Kidney (tissue), 14 donors: Measurements from ENCODE around the gene UNKL. TPM values are rescaled to one million over a fixed set of nuclear protein-coding genes. Genes with fewer than 3 reads are reported as not detected.

Source experiments
- DNase-seq, 5 donors: peaks; one replicate each; pipeline ENCODE4 v3.0.0-alpha.2; 2013 to 2020
- FAIRE-seq: peaks from 2 replicates; lab custom pipeline; 2012; peaks lifted over from hg19 to GRCh38; lab: Jason Lieb, UNC
- H3K27ac ChIP-seq, 2 donors: one replicate each; pipeline ENCODE4 v1.7.0; 2013; ENCODE audit warnings: low read depth in 2 of 2, low read length in 2 of 2, inconsistent platforms in 1 of 2
- H3K27me3 ChIP-seq: one replicate; pipeline ENCODE4 v1.7.1; 2013; ENCODE audit warnings: low read length, inconsistent platforms; ENCODE audit not compliant: control insufficient read depth, insufficient read depth
- H3K36me3 ChIP-seq, 3 donors: one replicate each; pipeline versions ENCODE4 v1.7.0 to v1.7.1; 2013; ENCODE audit warnings: low read length in 3 of 3, control low read depth in 1 of 3, inconsistent platforms in 1 of 3; ENCODE audit not compliant: insufficient read depth in 3 of 3, control insufficient read depth in 2 of 3
- H3K4me1 ChIP-seq, 3 donors: one replicate each; pipeline versions ENCODE4 v1.7.0 to v1.7.1; 2013; ENCODE audit warnings: low read length in 3 of 3, inconsistent platforms in 1 of 3, low read depth in 1 of 3; ENCODE audit not compliant: control insufficient read depth in 2 of 3, insufficient read depth in 2 of 3
- H3K4me3 ChIP-seq, 3 donors: one replicate each; pipeline versions ENCODE4 v1.7.0 to v1.8.1; 2013; ENCODE audit warnings: low read length in 3 of 3, control low read depth in 1 of 3, inconsistent platforms in 1 of 3
- H3K9ac ChIP-seq, 3 donors: one replicate each; pipeline versions ENCODE4 v1.7.0 to v1.7.1; 2013; ENCODE audit warnings: low read length in 3 of 3, control low read depth in 1 of 3, inconsistent platforms in 1 of 3
- H3K9me3 ChIP-seq, 3 donors: one replicate each; pipeline versions ENCODE4 v1.7.0 to v1.7.1; 2013; ENCODE audit warnings: low read length in 3 of 3, control low read depth in 1 of 3, inconsistent platforms in 1 of 3; ENCODE audit not compliant: control insufficient read depth in 2 of 3, insufficient read depth in 1 of 3
- CTCF ChIP-seq: IDR thresholded peaks from 3 replicates; pipeline ENCODE4 v1.5.1; 2012; ENCODE audit warnings: mild to moderate bottlenecking, moderate library complexity, borderline replicate concordance; ENCODE audit not compliant: insufficient read depth; ENCODE audit errors: extremely low read depth
- intact Hi-C: fragments of 100-400 bp; cut with DNase I; formaldehyde crosslinking; loops from one replicate; pipeline ENCODE4 v1.11.1; 2022
- polyA plus RNA-seq: library from polyadenylated mRNA; stranded (reverse); fragments of 350-450 nt; fragmentation: Illumina TruSeq; extraction: RNeasy Lipid Tissue Mini Kit (QIAGEN cat#74804); gene quantifications from one replicate; pipeline ENCODE4 v1.2.3, GENCODE V29; 2014; ENCODE audit warnings: low read depth, low replicate concordance; ENCODE audit not compliant: insufficient read depth
- total RNA-seq: library from RNA; stranded (reverse); fragmentation: NEBNext Ultra II Directional; extraction: Animal tissue kit (Norgen Biotek cat#: 25700); gene quantifications from one replicate; pipeline ENCODE4 v1.2.1, GENCODE V29; 2021
- donor health status: control.
- donor health status: control.
- donor health status: control.
- donor health status: control.
- donor health status: control.
- donor health status: DM: yes; HTN: yes; CAD: no.
- donor health status: Normal renal cell carcinoma (clear cell type).

Gene UNKL
- total and polyA plus RNA-seq, 2 donors from 2014 or later, result 5.5 to 26.0 TPM

- DNase-seq (no peak), FAIRE-seq (no peak)
- Histone ChIP-seq H3K36me3 (peaks cover 2 to 14% (median 3%) of the 10 kb centered on the region in 3 donors), H3K9ac (no peak overlapping the region), H3K27me3 (no peaks in the 10 kb centered on the region), H3K4me1 (no peaks in the 10 kb centered on the region), H3K9me3 (no peaks in the 10 kb centered on the region), H3K27ac (no peak overlapping the region), H3K4me3 (no peak overlapping the region)
- intact Hi-C loops, result no loop called here
- TF ChIP-seq CTCF, result no peak
Observed at GRCh38 chr16:1389762-1390161, 24.7 kb downstream of the UNKL start.

- intact Hi-C loops, result no loop called here
- Histone ChIP-seq H3K9ac (no peak overlapping the region), H3K36me3 (peaks cover 0 to 8% (median 3%) of the 10 kb centered on the region in 3 donors), H3K4me1 (no peaks in the 10 kb centered on the region), H3K27me3 (no peaks in the 10 kb centered on the region), H3K4me3 (no peak overlapping the region), H3K27ac (no peak overlapping the region), H3K9me3 (no peaks in the 10 kb centered on the region)
- no peak for TF ChIP-seq CTCF
- DNase-seq (no peak), FAIRE-seq (no peak)
Observed at GRCh38 chr16:1387331-1387730, 27.2 kb downstream of the UNKL start.

- no peak for DNase-seq
- Histone ChIP-seq H3K9ac (no peak overlapping the region), H3K36me3 (peaks cover 2 to 6% (median 5%) of the 10 kb centered on the region in 3 donors), H3K27me3 (no peaks in the 10 kb centered on the region), H3K9me3 (no peaks in the 10 kb centered on the region), H3K4me1 (no peaks in the 10 kb centered on the region), H3K4me3 (no peak overlapping the region), H3K27ac (no peak overlapping the region)
- TF ChIP-seq CTCF, result no peak
- FAIRE-seq, result no peak
- intact Hi-C loops, result no loop called here
Observed at GRCh38 chr16:1385232-1385631, 29.3 kb downstream of the UNKL start.

- intact Hi-C loops, result no loop called here
- FAIRE-seq (no peak), DNase-seq (no peak)
- no peak overlapping the region for H3K9ac ChIP-seq
- no peak for TF ChIP-seq CTCF
- peaks cover 2 to 5% (median 3%) of the 10 kb centered on the region in 3 donors for H3K36me3 ChIP-seq
- no peaks in the 10 kb centered on the region for H3K9me3 ChIP-seq
- H3K4me3 ChIP-seq, result no peak overlapping the region
- peaks cover 0 to 7% (median 3%) of the 10 kb centered on the region in 3 donors for H3K4me1 ChIP-seq
- H3K27ac ChIP-seq, result no peak overlapping the region
- H3K27me3 ChIP-seq, result no peaks in the 10 kb centered on the region
Observed at GRCh38 chr16:1383556-1383955, 30.9 kb downstream of the UNKL start.
